Adrenal gland (tissue), 5 donors: ENCODE data around the gene DNAJC12.

Experiments
- CTCF ChIP-seq, 6 experiments: fragments of 450-650 bp in 4 of 6; fragments of 200-600 bp in 2 of 6; sonication (generic) in 1 of 6; IDR thresholded peaks; 1 replicate in 5 of 6; 2 replicates in 1 of 6; pipeline versions ENCODE4 v1.5.1 to v1.8.0; 2016 to 2021; ENCODE audit warnings: antibody characterized with exemption in 6 of 6, mild to moderate bottlenecking in 2 of 6, moderate library complexity in 1 of 6
- POLR2A ChIP-seq, 2 donors: fragments of 450-650 bp; IDR thresholded peaks; one replicate each; pipeline ENCODE4 v1.6.1; 2017; ENCODE audit warnings: antibody characterized with exemption in 2 of 2, mild to moderate bottlenecking in 2 of 2, moderate library complexity in 1 of 2
- donor health status: DM: no; HTN: no; CAD: no.

- TF ChIP-seq CTCF (IDR thresholded peaks at IDR 0.05) (no peak), POLR2A (IDR thresholded peaks at IDR 0.05) (no peak)
Measured at GRCh38 chr10:67841737-67842136, 3.7 kb upstream of the DNAJC12 start.
